HG03575 (cell line): ENCODE data around the gene TAP2.
"Not testable (repeated sequence)": the region's sequence is repeated elsewhere in the genome, so short reads cannot be mapped to it uniquely, and the experiment has no call there.

ENCODE experiments used
- ATAC-seq: cut with Tn5 transposase; IDR thresholded peaks from one replicate; pipeline ENCODE4 v1.9.1; 2021; ENCODE audit not compliant: unreplicated experiment, insufficient number of reproducible peaks, low FRiP score; ENCODE audit errors: extremely low read depth

Gene TAP2

GRCh38 chr6:32805404-32805803 is 33.1 kb downstream of the TAP2 start:
- not testable (repeated sequence) for ATAC-seq

GRCh38 chr6:32803416-32803815 is 35.1 kb downstream of the TAP2 start:
- ATAC-seq: no peak

DNA sequence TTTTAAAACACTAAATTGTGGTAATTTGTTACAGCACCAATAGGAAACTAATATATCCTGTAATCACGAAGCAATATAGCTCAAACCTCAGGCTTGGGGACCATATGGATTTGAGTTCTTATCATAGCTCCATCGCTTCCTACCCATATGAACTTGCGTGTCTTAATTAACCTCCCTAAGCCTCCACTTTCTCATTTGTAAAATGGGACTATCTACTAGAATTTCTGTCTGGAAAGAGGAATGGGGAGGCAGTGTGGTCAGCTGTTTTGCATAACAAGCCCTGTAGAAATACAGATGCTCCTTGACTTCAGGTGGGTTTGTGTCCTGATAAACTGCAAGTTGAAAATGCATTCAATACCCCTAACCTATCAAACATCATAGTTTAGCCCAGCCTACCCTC is 38.8 kb downstream of the TAP2 start:
- ATAC-seq: no peak

GRCh38 chr6:32799168-32799567 is 39.4 kb downstream of the TAP2 start:
- no peak for ATAC-seq

- ATAC-seq: no peak
These were observed 41.4 kb downstream of the TAP2 start for GRCh38 chr6:32796848-32797776.

- no peak for ATAC-seq
These were observed 44.0 kb downstream of the TAP2 start for GRCh38 chr6:32794510-32794909.

DNA sequence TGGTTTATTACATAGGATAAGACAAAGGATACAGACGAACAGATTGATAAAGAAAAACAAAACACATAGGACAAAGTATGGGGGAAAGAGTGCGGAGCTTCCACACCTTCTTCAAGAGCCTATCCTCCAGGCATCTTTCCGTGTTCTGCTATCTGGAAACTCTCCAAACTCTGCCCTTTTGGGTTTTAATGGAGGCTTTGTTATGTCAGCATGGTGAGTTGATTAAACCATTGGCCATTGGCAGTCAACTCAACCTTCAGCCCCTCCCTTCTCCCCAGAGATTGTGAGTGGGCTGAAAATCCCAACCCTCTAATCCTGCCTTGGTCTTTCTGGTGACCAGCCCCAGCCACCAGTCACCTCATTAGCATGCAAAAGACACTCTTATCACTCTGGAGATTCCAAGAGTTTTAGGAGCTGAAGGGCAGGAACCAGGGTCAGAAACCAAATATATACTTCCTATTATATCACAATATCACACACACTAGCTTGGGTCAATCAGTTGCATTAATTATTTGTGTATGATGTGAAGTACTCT is 45.6 kb downstream of the TAP2 start:
- ATAC-seq: no peak

GRCh38 chr6:32790306-32790705 is 48.2 kb downstream of the TAP2 start:
- ATAC-seq: no peak
